Measurements from ENCODE around the gene CMTM8. TPM values are rescaled to one million over a fixed set of nuclear protein-coding genes. Genes with fewer than 3 reads are reported as not detected.

Gene CMTM8
- total and polyA plus RNA-seq, 10 of the 15 experiments (the other 5 are each of a cell fraction or from before 2014, with no cell fraction given) = 0.11 to 0.23 TPM; not detected in 8

DNA sequence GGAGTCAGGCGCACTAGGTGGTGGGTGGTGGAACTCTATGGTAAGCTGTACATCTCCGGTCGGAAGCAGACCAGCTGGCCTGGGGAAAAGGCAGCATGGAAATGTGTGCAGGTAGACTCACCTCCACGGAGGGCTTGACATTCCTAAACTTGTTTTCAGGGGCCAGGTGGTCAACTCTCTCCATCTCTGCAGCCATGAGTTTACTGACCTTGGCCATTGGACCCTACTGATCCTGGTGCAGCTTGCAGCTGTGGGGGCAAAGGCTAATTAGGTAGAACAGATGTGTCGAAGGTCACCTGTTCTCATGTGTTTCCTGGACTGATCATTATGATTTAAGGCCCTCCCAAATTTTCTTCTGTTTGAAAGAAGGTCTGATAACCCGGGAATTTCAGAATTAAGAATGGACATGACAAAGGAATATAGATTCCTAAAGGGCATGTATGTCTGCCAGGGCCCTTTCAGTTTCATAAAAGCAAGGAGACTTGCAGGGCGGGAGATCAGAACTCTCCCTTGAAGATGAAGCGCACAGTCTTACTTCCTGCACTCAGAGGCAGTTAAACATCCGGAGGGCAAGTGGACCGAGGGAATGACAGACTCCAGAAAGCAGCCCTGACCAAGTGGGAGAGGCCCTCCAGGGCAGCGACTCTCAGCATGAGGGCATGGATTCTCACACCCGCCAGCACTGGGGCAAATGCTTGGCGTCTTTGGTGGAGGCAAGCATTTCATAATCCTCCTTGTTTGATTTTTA lies 97.1 kb downstream of the CMTM8 start:
- SMC1A ChIA-PET (ENCODE audit: uncharacterized antibody, unreplicated experiment) = interaction anchor here (2.1 kb wide), 1 partner anchor 40 kb away, joined by 9 read pairs; no protein-coding TSS in a partner anchor
- no peak overlapping the region for H2AFZ ChIP-seq (ENCODE audit: control insufficient read depth, low read depth, low read length)
- H3K4me2 ChIP-seq (ENCODE audit: control insufficient read depth, insufficient read depth) = no peak overlapping the region
- RAD21 ChIA-PET (ENCODE audit: unreplicated experiment) = interaction anchor here (2.2 kb wide), 1 partner anchor 39 kb away, joined by 11 read pairs; no protein-coding TSS in a partner anchor
- intact Hi-C loops (cut with micrococcal nuclease; ENCODE audit: unreplicated experiment) (no loop called here), in situ Hi-C loops (cut with MboI) (loop anchor here (5.0 kb wide), 1 partner anchor 158 kb away; no protein-coding TSS in a partner anchor)
- no peak for FAIRE-seq
- no peaks in the 10 kb centered on the region; a peak in 1 of 4 replicates for H3K27me3 ChIP-seq (replicated peaks in 1 of 2; ENCODE audit: control insufficient read depth in 2 of 2, insufficient read depth in 2 of 2, low read length in 1 of 2)
- no peaks in the 10 kb centered on the region for H3K36me3 ChIP-seq (ENCODE audit: control insufficient read depth in 2 of 2, insufficient read depth in 2 of 2, low read length in 1 of 2)
- DNase-seq (ENCODE audit: low read depth, low spot score) = no peak
- H4K20me1 ChIP-seq (ENCODE audit: control insufficient read depth, insufficient read depth) = no peaks in the 10 kb centered on the region
- no TSS peak for BruUV-seq (replicated peaks)
- ATAC-seq = no peak
- H3K27ac ChIP-seq (ENCODE audit: control insufficient read depth, insufficient read depth) = no peak overlapping the region
- CTCF ChIA-PET = interaction anchor here (0.9 to 3.5 kb wide), 5 partner anchors 29 to 134 kb away, joined by 3 to 25 read pairs (median 3); no protein-coding TSS in a partner anchor
- POLR2A ChIA-PET = interaction anchor here (0.6 kb wide), 1 partner anchor 1657 kb away, joined by 4 read pairs; no protein-coding TSS in a partner anchor
- no peaks in the 10 kb centered on the region for H3K79me2 ChIP-seq (ENCODE audit: control insufficient read depth, insufficient read depth, low read length)
- H3K4me1 ChIP-seq (ENCODE audit: control insufficient read depth, insufficient read depth, low read length) = no peaks in the 10 kb centered on the region
- 65% methylated on average over 13 of the region's 13 CpGs for WGBS (ENCODE audit: insufficient coverage, insufficient replicate concordance, low lambda C conversion rate, missing lambda C conversion rate)
- H3K4me3 ChIP-seq = no peak overlapping the region
- no peak for TF ChIP-seq NR2C1 (IDR thresholded peaks at IDR 0.05)
- no peak for TF ChIP-seq RBBP5 (conservative IDR thresholded peaks at IDR 0.05)
- no peak for TF ChIP-seq POLR2AphosphoS2 (IDR thresholded peaks at IDR 0.05; ENCODE audit: low read depth, low read length)
- TF ChIP-seq, protein P1, sequence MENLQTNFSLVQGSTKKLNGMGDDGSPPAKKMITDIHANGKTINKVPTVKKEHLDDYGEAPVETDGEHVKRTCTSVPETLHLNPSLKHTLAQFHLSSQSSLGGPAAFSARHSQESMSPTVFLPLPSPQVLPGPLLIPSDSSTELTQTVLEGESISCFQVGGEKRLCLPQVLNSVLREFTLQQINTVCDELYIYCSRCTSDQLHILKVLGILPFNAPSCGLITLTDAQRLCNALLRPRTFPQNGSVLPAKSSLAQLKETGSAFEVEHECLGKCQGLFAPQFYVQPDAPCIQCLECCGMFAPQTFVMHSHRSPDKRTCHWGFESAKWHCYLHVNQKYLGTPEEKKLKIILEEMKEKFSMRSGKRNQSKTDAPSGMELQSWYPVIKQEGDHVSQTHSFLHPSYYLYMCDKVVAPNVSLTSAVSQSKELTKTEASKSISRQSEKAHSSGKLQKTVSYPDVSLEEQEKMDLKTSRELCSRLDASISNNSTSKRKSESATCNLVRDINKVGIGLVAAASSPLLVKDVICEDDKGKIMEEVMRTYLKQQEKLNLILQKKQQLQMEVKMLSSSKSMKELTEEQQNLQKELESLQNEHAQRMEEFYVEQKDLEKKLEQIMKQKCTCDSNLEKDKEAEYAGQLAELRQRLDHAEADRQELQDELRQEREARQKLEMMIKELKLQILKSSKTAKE (IDR thresholded peaks at IDR 0.05; ENCODE audit: low read depth, poor library complexity, severe bottlenecking) = no peak
- TF ChIP-seq, protein P2, sequence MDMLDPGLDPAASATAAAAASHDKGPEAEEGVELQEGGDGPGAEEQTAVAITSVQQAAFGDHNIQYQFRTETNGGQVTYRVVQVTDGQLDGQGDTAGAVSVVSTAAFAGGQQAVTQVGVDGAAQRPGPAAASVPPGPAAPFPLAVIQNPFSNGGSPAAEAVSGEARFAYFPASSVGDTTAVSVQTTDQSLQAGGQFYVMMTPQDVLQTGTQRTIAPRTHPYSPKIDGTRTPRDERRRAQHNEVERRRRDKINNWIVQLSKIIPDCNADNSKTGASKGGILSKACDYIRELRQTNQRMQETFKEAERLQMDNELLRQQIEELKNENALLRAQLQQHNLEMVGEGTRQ (IDR thresholded peaks at IDR 0.05; ENCODE audit: borderline replicate concordance, low read depth, low read length) = no peak
- TF ChIP-seq BCLAF1 (IDR thresholded peaks at IDR 0.05) = no peak
- TF ChIP-seq ZZZ3 (IDR thresholded peaks at IDR 0.05; ENCODE audit: control insufficient read depth, insufficient read length, low read depth) = no peak
- TF ChIP-seq ZNF622 (IDR thresholded peaks at IDR 0.05) = no peak
- no peak for TF ChIP-seq SIN3A (IDR thresholded peaks at IDR 0.05; ENCODE audit: low read depth, low read length)
- TF ChIP-seq, protein P3, sequence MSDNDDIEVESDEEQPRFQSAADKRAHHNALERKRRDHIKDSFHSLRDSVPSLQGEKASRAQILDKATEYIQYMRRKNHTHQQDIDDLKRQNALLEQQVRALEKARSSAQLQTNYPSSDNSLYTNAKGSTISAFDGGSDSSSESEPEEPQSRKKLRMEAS (IDR thresholded peaks at IDR 0.05; ENCODE audit: low read depth, low read length) = no peak
- TF ChIP-seq HDAC6 (IDR thresholded peaks at IDR 0.05; ENCODE audit: unreplicated experiment) = no peak
- TF ChIP-seq POU2F2 (IDR thresholded peaks at IDR 0.05; ENCODE audit: borderline replicate concordance, low read depth, low read length) = no peak
- no peak overlapping the region for H3K9ac ChIP-seq (ENCODE audit: control insufficient read depth, insufficient read depth, low read length)
- H3K9me3 ChIP-seq (replicated peaks; ENCODE audit: control insufficient read depth, insufficient read depth, low read length) = no peaks in the 10 kb centered on the region
